H1 (cell line): ENCODE data around the gene DDX23. TPM values are rescaled to one million over a fixed set of nuclear protein-coding genes. Genes with fewer than 3 reads are reported as not detected.

Experiments used
- CTCF ChIA-PET: fragments of 300-600 bp; sonication (Branson Sonifier 250); formaldehyde crosslinking; loops from one replicate; lab custom pipeline; 2021; ENCODE audit not compliant: partially characterized antibody; lab: Charles Lee
- POLR2A ChIA-PET: fragments of 300-600 bp; sonication (Branson Sonifier 250); formaldehyde crosslinking; loops from one replicate; lab custom pipeline; 2021; ENCODE audit warnings: inconsistent platforms; ENCODE audit not compliant: partially characterized antibody; lab: Charles Lee
- DNase-seq, 2 experiments: peaks; one replicate each; pipeline versions ENCODE4 v3.0.0 to v3.0.0-alpha.2; 2010 to 2022; ENCODE audit warnings: low spot score in 2 of 2, low read depth in 1 of 2, mixed read lengths in 1 of 2
- FAIRE-seq: peaks from 2 replicates; lab custom pipeline; 2011; peaks lifted over from hg19 to GRCh38; lab: Jason Lieb, UNC
- H2AFZ ChIP-seq: 2 replicates; pipeline ENCODE4 v1.8.1; 2012; ENCODE audit warnings: low read length, inconsistent platforms
- H2AK5ac ChIP-seq: 2 replicates; pipeline ENCODE4 v1.6.1; 2013; ENCODE audit warnings: low read depth, low read length
- H2BK120ac ChIP-seq: replicated peaks from 2 replicates; pipeline ENCODE3; 2013; ENCODE audit warnings: low read depth, low read length, inconsistent platforms
- H2BK12ac ChIP-seq: 2 replicates; pipeline ENCODE4 v1.6.1; 2013; ENCODE audit warnings: low read depth, low read length
- H2BK15ac ChIP-seq: 2 replicates; pipeline ENCODE4 v1.6.1; 2013; ENCODE audit warnings: low read length
- H2BK20ac ChIP-seq: 2 replicates; pipeline ENCODE4 v1.6.1; 2013; ENCODE audit warnings: low read length
- H2BK5ac ChIP-seq: 2 replicates; pipeline ENCODE4 v1.6.1; 2013; ENCODE audit warnings: low read depth, low read length
- H3K14ac ChIP-seq: 2 replicates; pipeline ENCODE4 v1.6.1; 2013; ENCODE audit warnings: inconsistent platforms; ENCODE audit not compliant: insufficient read length
- H3K18ac ChIP-seq: 2 replicates; pipeline ENCODE4 v1.6.1; 2013; ENCODE audit warnings: low read length; ENCODE audit errors: extremely low read depth
- H3K23ac ChIP-seq: 2 replicates; pipeline ENCODE4 v1.6.1; 2013; ENCODE audit warnings: inconsistent platforms; ENCODE audit not compliant: insufficient read length
- H3K23me2 ChIP-seq: 2 replicates; pipeline ENCODE4 v1.6.1; 2013; ENCODE audit warnings: low read depth, low read length
- H3K27ac ChIP-seq: 2 replicates; pipeline ENCODE4 v1.6.1; 2011; ENCODE audit warnings: low read depth, low read length, inconsistent platforms
- H3K27me3 ChIP-seq, 4 experiments: replicated peaks in 1 of 4; 1 replicate in 1 of 4; 2 replicates in 3 of 4; pipeline versions ENCODE4 v1.6.1 to v1.8.1; 2011 to 2013; ENCODE audit warnings: low read length in 3 of 4, mild to moderate bottlenecking in 3 of 4, inconsistent platforms in 2 of 4, mixed read lengths in 2 of 4, moderate library complexity in 1 of 4; ENCODE audit not compliant: control insufficient read depth in 3 of 4, insufficient read depth in 3 of 4; ENCODE audit errors: extremely low read depth in 1 of 4
- H3K36me3 ChIP-seq, 4 experiments: 2 replicates each; pipeline versions ENCODE4 v1.6.1 to v1.8.1; 2011 to 2013; ENCODE audit warnings: mild to moderate bottlenecking in 4 of 4, low read length in 3 of 4, moderate library complexity in 2 of 4, control low read depth in 1 of 4, inconsistent platforms in 1 of 4; ENCODE audit not compliant: insufficient read depth in 4 of 4, control insufficient read depth in 2 of 4
- H3K4ac ChIP-seq: replicated peaks from 2 replicates; pipeline ENCODE3; 2013; ENCODE audit warnings: low read length, low read depth, mixed read lengths, inconsistent platforms; ENCODE audit not compliant: insufficient read length
- H3K4me1 ChIP-seq, 4 experiments: replicated peaks in 1 of 4; 1 replicate in 1 of 4; 2 replicates in 3 of 4; pipeline versions ENCODE4 v1.6.1 to v1.8.1; 2011 to 2013; ENCODE audit warnings: low read length in 3 of 4, inconsistent platforms in 2 of 4, mixed read lengths in 1 of 4; ENCODE audit not compliant: insufficient read depth in 4 of 4, control insufficient read depth in 3 of 4
- H3K4me2 ChIP-seq, 2 experiments: 2 replicates each; pipeline versions ENCODE4 v1.6.1 to v1.8.1; 2011 to 2013; ENCODE audit warnings: low read depth in 2 of 2, low read length in 2 of 2, control low read depth in 1 of 2, inconsistent platforms in 1 of 2, mild to moderate bottlenecking in 1 of 2; ENCODE audit not compliant: insufficient read depth in 1 of 2
- H3K4me3 ChIP-seq, 4 experiments: fragments of 200-600, 300-600 bp in 1 of 4; sonication (generic), shearing (Covaris generic), sonication (Bioruptor Twin) in 1 of 4; 2 replicates each; pipeline versions ENCODE4 v1.5.1 to v1.8.1; 2011 to 2016; ENCODE audit warnings: low read length in 4 of 4, low read depth in 3 of 4, control low read depth in 2 of 4, inconsistent platforms in 2 of 4, mild to moderate bottlenecking in 2 of 4, mixed read lengths in 1 of 4, moderate library complexity in 1 of 4; ENCODE audit not compliant: insufficient read depth in 2 of 4; ENCODE audit errors: extremely low read depth in 1 of 4
- H3K56ac ChIP-seq: replicated peaks from 2 replicates; pipeline ENCODE3; 2013; ENCODE audit warnings: low read depth, mild to moderate bottlenecking, mixed read lengths, low read length, inconsistent platforms; ENCODE audit not compliant: insufficient read length
- H3K79me1 ChIP-seq: 2 replicates; pipeline ENCODE4 v1.6.1; 2013; ENCODE audit warnings: low read depth, low read length, control low read depth
- H3K79me2 ChIP-seq, 2 experiments: 2 replicates each; pipeline versions ENCODE4 v1.6.1 to v1.8.1; 2012 to 2013; ENCODE audit warnings: low read length in 2 of 2, mild to moderate bottlenecking in 2 of 2, inconsistent platforms in 1 of 2; ENCODE audit not compliant: insufficient read depth in 2 of 2, control insufficient read depth in 1 of 2
- H3K9ac ChIP-seq, 4 experiments: replicated peaks in 1 of 4; 1 replicate in 1 of 4; 2 replicates in 3 of 4; pipeline versions ENCODE4 v1.6.1 to v1.8.1; 2011 to 2013; ENCODE audit warnings: low read depth in 3 of 4, low read length in 3 of 4, control low read depth in 2 of 4, mild to moderate bottlenecking in 2 of 4, moderate library complexity in 2 of 4, inconsistent platforms in 1 of 4; ENCODE audit errors: extremely low read depth in 1 of 4
- H3K9me3 ChIP-seq, 2 experiments: 2 replicates each; pipeline versions ENCODE4 v1.6.1 to v1.8.1; 2012 to 2013; ENCODE audit warnings: mild to moderate bottlenecking in 2 of 2, moderate library complexity in 2 of 2, control low read depth in 1 of 2, inconsistent platforms in 1 of 2, low read depth in 1 of 2, low read length in 1 of 2, mixed read lengths in 1 of 2; ENCODE audit not compliant: insufficient read depth in 2 of 2
- H4K20me1 ChIP-seq, 2 experiments: replicated peaks in 1 of 2; 2 replicates each; pipeline versions ENCODE3 to v1.8.1; 2011 to 2013; ENCODE audit warnings: inconsistent platforms in 2 of 2, low read length in 2 of 2, mild to moderate bottlenecking in 1 of 2; ENCODE audit not compliant: insufficient read depth in 2 of 2, control insufficient read depth in 1 of 2
- H4K5ac ChIP-seq: 2 replicates; pipeline ENCODE4 v1.6.1; 2013; ENCODE audit warnings: low read length, low read depth, mixed read lengths, inconsistent platforms; ENCODE audit not compliant: insufficient read length
- H4K8ac ChIP-seq: 2 replicates; pipeline ENCODE4 v1.8.0; 2013; ENCODE audit warnings: mild to moderate bottlenecking, moderate library complexity, low read length, inconsistent platforms; ENCODE audit not compliant: insufficient read depth; ENCODE audit errors: extremely low read depth
- H4K91ac ChIP-seq: replicated peaks from 2 replicates; pipeline ENCODE3; 2013; ENCODE audit warnings: low read length, mixed read lengths, inconsistent platforms; ENCODE audit not compliant: insufficient read length
- CEBPB ChIP-seq: IDR thresholded peaks from 2 replicates; pipeline ENCODE4 v1.6.1; 2012; ENCODE audit warnings: low read depth, low read length
- CHD1 ChIP-seq: IDR thresholded peaks from 2 replicates; pipeline ENCODE4 v1.6.1; 2012; ENCODE audit warnings: low read depth, low read length, improper control_type of control experiment
- HDAC6 ChIP-seq: IDR thresholded peaks from one replicate; pipeline ENCODE4 v1.7.1; 2012; ENCODE audit warnings: low read depth, mild to moderate bottlenecking, inconsistent platforms, low read length, moderate library complexity
- JUN ChIP-seq: IDR thresholded peaks from 2 replicates; pipeline ENCODE4 v1.6.1; 2011; ENCODE audit warnings: low read depth, mild to moderate bottlenecking, improper control_type of control experiment, low read length
- KDM4A ChIP-seq: IDR thresholded peaks from one replicate; pipeline ENCODE4 v1.7.1; 2012; ENCODE audit warnings: low read depth, mild to moderate bottlenecking, moderate library complexity, low read length, inconsistent platforms; ENCODE audit not compliant: severe bottlenecking
- MAFK ChIP-seq: IDR thresholded peaks from 2 replicates; pipeline ENCODE4 v1.6.1; 2012; ENCODE audit warnings: low read depth, mild to moderate bottlenecking, improper control_type of control experiment, low read length
- SP1 ChIP-seq: IDR thresholded peaks from 2 replicates; pipeline ENCODE4 v1.6.1; 2011; ENCODE audit warnings: low read depth, low read length
- TCF12 ChIP-seq: IDR thresholded peaks from 2 replicates; pipeline ENCODE4 v1.6.1; 2011; ENCODE audit warnings: low read depth, mild to moderate bottlenecking, low read length
- YY1 ChIP-seq: IDR thresholded peaks from 2 replicates; pipeline ENCODE4 v1.6.1; 2011; ENCODE audit warnings: low read depth, mild to moderate bottlenecking, low read length
- WGBS, 2 experiments: shearing (Covaris generic) in 1 of 2; methylation state at CpG; one replicate each; pipeline versions ENCODE4 v1.1.6 to v1.1.7; 2013 to 2015; ENCODE audit warnings: low lambda C conversion rate in 2 of 2, mixed read lengths in 2 of 2, inconsistent platforms in 1 of 2, low coverage in 1 of 2, missing lambda C conversion rate in 1 of 2; ENCODE audit not compliant: insufficient replicate concordance in 2 of 2, insufficient coverage in 1 of 2, insufficient read length in 1 of 2; ENCODE audit errors: extremely low coverage in 1 of 2, missing lambda C conversion rate in 1 of 2; 5-methylcytosine and 5-hydroxymethylcytosine counted together
- polyA plus RNA-seq, 7 experiments: library from polyadenylated mRNA; depleted of rRNA in 3 of 7; stranded (reverse) in 5 of 7; unstranded in 2 of 7; fragments of >200 nt in 5 of 7; fragments of 200-250 nt in 2 of 7; gene quantifications; 1 replicate in 5 of 7; 2 replicates in 1 of 7; 4 replicates in 1 of 7; pipeline versions ENCODE4 v1.2.1 to v1.2.3, GENCODE V29; 2011 to 2013; ENCODE audit warnings: missing spikeins in 2 of 7, mixed read lengths in 2 of 7
- total RNA-seq: library from RNA; stranded (reverse); fragmentation: NEBNext Ultra II Directional; extraction: Animal tissue kit (Norgen Biotek cat#: 25700); gene quantifications from 2 replicates; pipeline ENCODE4 v1.2.1, GENCODE V29; 2021

The DDX23 gene
- total and polyA plus RNA-seq, 2 of the 8 experiments (the other 6 are each of a cell fraction or from before 2014, with no cell fraction given), result 43.5 to 107 TPM

- Histone ChIP-seq H3K56ac (no peak overlapping the region), H4K91ac (no peak overlapping the region), H4K20me1 (no peaks in the 10 kb centered on the region), H3K14ac (no peak overlapping the region), H4K8ac (no peak overlapping the region), H3K9me3 (no peaks in the 10 kb centered on the region), H2BK12ac (no peak overlapping the region), H4K5ac (no peak overlapping the region), H3K4me1 (peaks cover 5 to 6% (median 5%) of the 10 kb centered on the region in 4 experiments; a peak in 5 of 7 replicates), H2BK20ac (no peak overlapping the region), H3K4me3 (no peak overlapping the region), H2AK5ac (no peak overlapping the region), H2BK120ac (no peak overlapping the region), H3K4ac (no peak overlapping the region), H3K27ac (no peak overlapping the region), H3K79me1 (no peaks in the 10 kb centered on the region), H3K23me2 (peaks cover 5% of the 10 kb centered on the region; the same call in 1 of the 2 replicates), H2BK15ac (no peak overlapping the region), H3K23ac (no peak overlapping the region), H2AFZ (no peak overlapping the region), H3K18ac (no peak overlapping the region), H3K36me3 (no peaks in the 10 kb centered on the region), H3K27me3 (no peaks in the 10 kb centered on the region), H2BK5ac (no peak overlapping the region), H3K79me2 (no peaks in the 10 kb centered on the region), H3K4me2 (no peak overlapping the region), H3K9ac (no peak overlapping the region)
- 100% methylated on average over 3 of the region's 3 CpGs; no CpG with 5 or more reads in 1 of the 2 experiments for WGBS, 2 experiments
- TF ChIP-seq CEBPB (no peak), SP1 (no peak), HDAC6 (no peak), TCF12 (no peak), JUN (no peak), MAFK (no peak), KDM4A (no peak), CHD1 (no peak), YY1 (no peak)
- POLR2A ChIA-PET, result interaction anchor here (2.1 kb wide), 1 partner anchor 78 kb away, joined by 4 read pairs; no protein-coding TSS in a partner anchor
- DNase-seq (no peak), FAIRE-seq (no peak)
- CTCF ChIA-PET, result interaction anchor here (1.0 to 11.1 kb wide), 12 partner anchors 10 to 250 kb away, joined by 3 to 205 read pairs (median 4); no protein-coding TSS in a partner anchor
Measured at GRCh38 chr12:48793696-48794095, 58.3 kb downstream of the DDX23 start.
